ENCODE measurements around the gene SOX18. TPM values are rescaled to one million over a fixed set of nuclear protein-coding genes. Genes with fewer than 3 reads are reported as not detected.

SOX18 gene
- total and polyA plus RNA-seq, 2 of the 8 experiments (the other 6 are each of a cell fraction or from before 2014, with no cell fraction given) = 0.09 TPM; not detected in 1

DNA sequence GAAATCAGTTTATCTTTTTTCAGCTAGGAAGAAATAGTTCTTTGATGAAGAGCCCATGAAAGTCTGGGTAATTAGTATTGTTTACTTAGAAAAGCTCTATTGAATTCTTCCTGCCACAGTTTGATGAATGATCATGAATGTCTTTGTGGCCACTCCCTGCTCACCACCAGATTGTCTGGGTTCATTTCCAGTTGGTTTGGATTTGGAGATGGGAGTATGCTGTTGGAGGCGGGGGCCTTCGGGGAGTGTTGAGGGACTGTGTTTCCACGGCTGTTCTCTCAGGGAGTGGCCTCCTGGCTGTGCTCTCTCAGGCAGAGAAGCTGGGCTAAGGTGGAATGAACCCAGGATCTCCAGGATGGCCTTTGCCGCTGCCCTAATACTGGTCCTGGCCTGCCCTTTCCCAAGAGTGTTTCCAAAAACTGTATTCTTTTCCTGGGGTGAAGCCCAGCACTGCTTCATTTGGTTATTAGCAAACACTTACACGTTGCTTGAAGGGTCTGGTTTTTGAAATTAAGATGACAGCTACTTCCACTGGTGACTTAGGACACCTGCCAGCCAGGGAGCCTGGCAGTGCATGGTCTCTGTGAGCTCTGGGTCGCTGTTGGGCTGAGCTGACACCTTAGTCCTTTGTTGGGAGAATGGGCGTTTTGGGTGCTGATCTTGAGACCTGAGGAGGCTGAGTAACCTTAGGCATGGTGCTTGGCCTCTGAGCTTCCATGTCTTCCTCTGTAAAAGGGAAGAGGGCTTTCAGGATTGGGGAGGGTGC is 45.3 kb downstream of the SOX18 start (continued):
- TF ChIP-seq SP2 (IDR thresholded peaks at IDR 0.05; ENCODE audit: low read length) = no peak
- no peak for TF ChIP-seq HDAC6 (IDR thresholded peaks at IDR 0.05; ENCODE audit: low read depth, low read length)
- TF ChIP-seq EGR1 (IDR thresholded peaks at IDR 0.05; ENCODE audit: borderline replicate concordance, low read depth, low read length) = no peak
- no peak for TF ChIP-seq TEAD4 (IDR thresholded peaks at IDR 0.05; ENCODE audit: low read depth, low read length)
- no peak for TF ChIP-seq RBBP5 (IDR thresholded peaks at IDR 0.05; ENCODE audit: borderline replicate concordance, low read depth, low read length)
- no peak for TF ChIP-seq POLR2A (IDR thresholded peaks at IDR 0.05; ENCODE audit: control extremely low read depth in 1 of 2, low read depth in 2 of 2, low read length in 2 of 2)
- TF ChIP-seq E2F6 (IDR thresholded peaks at IDR 0.05) = no peak
- no peak for TF ChIP-seq TAF7 (optimal IDR thresholded peaks at IDR 0.05; ENCODE audit: borderline replicate concordance, low read depth, low read length)

Data from H1 (cell line).